ENCODE measurements around the gene SHANK1. TPM values are rescaled to one million over a fixed set of nuclear protein-coding genes. Genes with fewer than 3 reads are reported as not detected.

Gene SHANK1
- total and polyA plus RNA-seq, 2 experiments from 2014 or later, result 0.58 to 2.7 TPM

GRCh38 chr19:50662651-50663481, 56.7 kb downstream of the SHANK1 start:
- no peaks in the 10 kb centered on the region for H3K36me3 ChIP-seq (ENCODE audit: low read depth)
- no peak overlapping the region for H3K4me3 ChIP-seq
- H3K79me2 ChIP-seq (ENCODE audit: insufficient read depth), result no peaks in the 10 kb centered on the region
- H3K4me2 ChIP-seq (ENCODE audit: unreplicated experiment), result no peak overlapping the region
- no peak for TF ChIP-seq EZH2 (IDR thresholded peaks at IDR 0.05; ENCODE audit: insufficient read depth, poor library complexity, severe bottlenecking)
- no peak for TF ChIP-seq EZH2phosphoT487 (IDR thresholded peaks at IDR 0.05; ENCODE audit: insufficient read depth, low read depth)
- H3K9me3 ChIP-seq (ENCODE audit: low read depth), result no peaks in the 10 kb centered on the region
- H4K20me1 ChIP-seq (ENCODE audit: insufficient read depth), result no peaks in the 10 kb centered on the region
- no peak overlapping the region for H2AFZ ChIP-seq
- no peaks in the 10 kb centered on the region for H3F3A ChIP-seq (ENCODE audit: insufficient read depth)
- H3K27me3 ChIP-seq (replicated peaks; ENCODE audit: insufficient read depth), result peaks cover 32% of the 10 kb centered on the region
- H3K4me1 ChIP-seq (ENCODE audit: insufficient read depth), result no peaks in the 10 kb centered on the region
- WGBS, 2 experiments (ENCODE audit: low coverage in 1 of 2, low lambda C conversion rate in 2 of 2, missing lambda C conversion rate in 2 of 2), result 25 to 36% methylated on average over 11 to 16 of the region's 16 CpGs
- no peak for DNase-seq
- H3K9me2 ChIP-seq (ENCODE audit: insufficient read depth), result no peaks in the 10 kb centered on the region
- in situ Hi-C loops (cut with MboI), result no loop called here
- H3K27ac ChIP-seq, result no peak overlapping the region
- no peak overlapping the region for H3K9ac ChIP-seq

DNA sequence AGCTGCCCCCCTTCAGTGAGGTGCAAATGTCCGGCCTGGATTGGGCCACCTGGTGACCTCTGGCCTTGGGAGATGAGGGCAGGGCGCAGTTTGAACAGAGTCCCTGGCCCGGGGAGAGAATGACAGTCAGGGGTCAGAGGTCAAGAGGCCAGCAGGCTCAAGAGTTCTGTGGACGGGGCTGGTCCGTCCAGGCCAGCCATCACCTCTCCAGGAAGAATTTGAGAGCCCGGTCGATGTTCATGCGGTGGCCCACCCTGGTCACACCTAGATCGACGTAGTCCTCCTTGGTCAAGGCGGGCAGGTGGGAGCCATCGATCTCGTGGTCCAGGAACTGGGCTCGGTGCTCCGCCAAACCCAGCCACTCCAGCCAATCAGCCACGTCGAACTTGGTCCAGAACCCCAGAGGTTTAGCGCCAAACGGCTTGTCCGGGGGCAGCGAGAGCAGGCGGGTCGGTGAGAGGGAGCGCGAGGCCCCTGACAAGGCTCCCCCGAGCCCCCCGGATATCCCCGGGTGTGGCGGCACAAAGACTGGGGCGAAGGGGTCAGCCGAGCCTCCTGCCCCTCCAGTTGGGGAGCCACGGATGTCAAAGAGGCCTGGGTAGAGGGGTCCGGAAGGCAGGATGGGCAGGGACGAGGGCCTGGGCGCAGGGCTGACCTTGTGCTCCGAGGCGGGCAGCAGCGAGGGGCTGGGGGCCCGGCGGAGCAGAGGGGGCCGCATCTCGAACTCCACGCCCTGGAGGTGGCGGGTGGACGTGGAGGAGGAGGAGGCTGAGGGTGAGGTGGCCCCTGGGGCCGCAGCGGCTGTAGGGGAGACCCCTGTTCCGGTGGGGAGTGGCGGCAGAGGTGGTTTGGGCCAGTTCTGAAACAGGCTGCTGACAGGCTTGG, 57.6 kb downstream of the SHANK1 start:
- H3K27ac ChIP-seq, result no peak overlapping the region
- H2AFZ ChIP-seq, result no peak overlapping the region
- no peaks in the 10 kb centered on the region for H3K9me3 ChIP-seq (ENCODE audit: low read depth)
- in situ Hi-C loops (cut with MboI), result no loop called here
- no peak for TF ChIP-seq EZH2phosphoT487 (IDR thresholded peaks at IDR 0.05; ENCODE audit: insufficient read depth, low read depth)
- no peak for TF ChIP-seq EZH2 (IDR thresholded peaks at IDR 0.05; ENCODE audit: insufficient read depth, poor library complexity, severe bottlenecking)
- H3K79me2 ChIP-seq (ENCODE audit: insufficient read depth), result no peaks in the 10 kb centered on the region
- peaks cover 24% of the 10 kb centered on the region for H3K27me3 ChIP-seq (replicated peaks; ENCODE audit: insufficient read depth)
- H3K9ac ChIP-seq, result no peak overlapping the region
- no peaks in the 10 kb centered on the region for H4K20me1 ChIP-seq (ENCODE audit: insufficient read depth)
- no peak for DNase-seq
- no peak overlapping the region for H3K4me2 ChIP-seq (ENCODE audit: unreplicated experiment)
- 50 to 51% methylated on average over 39 to 49 of the region's 49 CpGs for WGBS, 2 experiments (ENCODE audit: low coverage in 1 of 2, low lambda C conversion rate in 2 of 2, missing lambda C conversion rate in 2 of 2)
- peaks cover 7% of the 10 kb centered on the region; the same call in 1 of the 2 replicates for H3F3A ChIP-seq (ENCODE audit: insufficient read depth)
- no peak overlapping the region for H3K4me3 ChIP-seq
- H3K9me2 ChIP-seq (ENCODE audit: insufficient read depth), result no peaks in the 10 kb centered on the region
- H3K4me1 ChIP-seq (ENCODE audit: insufficient read depth), result no peaks in the 10 kb centered on the region
- no peaks in the 10 kb centered on the region for H3K36me3 ChIP-seq (ENCODE audit: low read depth)

DNA sequence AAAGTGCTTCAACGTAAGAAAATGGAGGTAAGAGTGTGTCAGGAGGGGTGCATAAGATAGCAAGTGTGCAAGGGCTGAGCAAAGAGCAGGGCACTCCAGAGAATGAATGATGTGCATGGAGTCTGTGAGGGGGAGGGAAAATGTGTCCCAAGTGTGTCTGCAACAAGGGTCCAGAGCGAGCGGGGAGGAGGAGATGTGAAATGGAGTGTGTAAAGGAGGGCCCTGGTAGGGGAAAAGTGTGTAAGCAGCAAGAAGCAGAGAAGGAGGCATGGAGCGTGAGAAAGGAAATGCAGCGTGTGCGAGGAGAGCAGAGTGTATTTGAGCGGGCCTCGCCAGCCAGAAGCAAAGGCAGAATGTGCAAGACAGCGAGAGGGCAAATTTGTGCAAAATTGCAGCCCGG, 58.6 kb downstream of the SHANK1 start:
- Histone ChIP-seq H4K20me1 (ENCODE audit: insufficient read depth) (no peaks in the 10 kb centered on the region), H3K27me3 (replicated peaks; ENCODE audit: insufficient read depth) (peaks cover 16% of the 10 kb centered on the region), H2AFZ (no peak overlapping the region), H3F3A (ENCODE audit: insufficient read depth) (peaks cover 7% of the 10 kb centered on the region; the same call in 1 of the 2 replicates), H3K9ac (no peak overlapping the region), H3K9me2 (ENCODE audit: insufficient read depth) (no peaks in the 10 kb centered on the region), H3K36me3 (ENCODE audit: low read depth) (no peaks in the 10 kb centered on the region), H3K4me3 (no peak overlapping the region), H3K27ac (no peak overlapping the region), H3K79me2 (ENCODE audit: insufficient read depth) (no peaks in the 10 kb centered on the region), H3K4me2 (ENCODE audit: unreplicated experiment) (no peak overlapping the region), H3K4me1 (ENCODE audit: insufficient read depth) (no peaks in the 10 kb centered on the region), H3K9me3 (ENCODE audit: low read depth) (no peaks in the 10 kb centered on the region)
- DNase-seq, result no peak
- TF ChIP-seq EZH2 (IDR thresholded peaks at IDR 0.05; ENCODE audit: insufficient read depth, poor library complexity, severe bottlenecking) (no peak), EZH2phosphoT487 (IDR thresholded peaks at IDR 0.05; ENCODE audit: insufficient read depth, low read depth) (no peak)
- in situ Hi-C loops (cut with MboI), result no loop called here
- WGBS, 2 experiments (ENCODE audit: low coverage in 1 of 2, low lambda C conversion rate in 2 of 2, missing lambda C conversion rate in 2 of 2), result 44 to 46% methylated on average over 10 of the region's 10 CpGs

GRCh38 chr19:50660088-50660366, 59.6 kb downstream of the SHANK1 start:
- in situ Hi-C loops (cut with MboI), result no loop called here
- TF ChIP-seq EZH2phosphoT487 (IDR thresholded peaks at IDR 0.05; ENCODE audit: insufficient read depth, low read depth) (no peak), EZH2 (IDR thresholded peaks at IDR 0.05; ENCODE audit: insufficient read depth, poor library complexity, severe bottlenecking) (no peak)

More at GRCh38 chr19:50660088-50660366, 59.6 kb downstream of the SHANK1 start:
- H3K4me1 ChIP-seq (ENCODE audit: insufficient read depth), result no peaks in the 10 kb centered on the region
- H3K4me2 ChIP-seq (ENCODE audit: unreplicated experiment), result no peak overlapping the region
- no peaks in the 10 kb centered on the region for H3K79me2 ChIP-seq (ENCODE audit: insufficient read depth)
- H3F3A ChIP-seq (ENCODE audit: insufficient read depth), result peaks cover 7% of the 10 kb centered on the region; the same call in 1 of the 2 replicates
- H3K27ac ChIP-seq, result no peak overlapping the region
- 8 to 18% methylated on average over 2 to 6 of the region's 6 CpGs for WGBS, 2 experiments (ENCODE audit: low coverage in 1 of 2, low lambda C conversion rate in 2 of 2, missing lambda C conversion rate in 2 of 2)
- no peak for DNase-seq
- H2AFZ ChIP-seq, result no peak overlapping the region
- no peaks in the 10 kb centered on the region for H3K36me3 ChIP-seq (ENCODE audit: low read depth)
- H3K9me2 ChIP-seq (ENCODE audit: insufficient read depth), result no peaks in the 10 kb centered on the region
- no peaks in the 10 kb centered on the region for H3K9me3 ChIP-seq (ENCODE audit: low read depth)
- no peak overlapping the region for H3K4me3 ChIP-seq
- no peaks in the 10 kb centered on the region for H4K20me1 ChIP-seq (ENCODE audit: insufficient read depth)
- H3K9ac ChIP-seq, result no peak overlapping the region
- peaks cover 9% of the 10 kb centered on the region for H3K27me3 ChIP-seq (replicated peaks; ENCODE audit: insufficient read depth)
